A549 (cell line): ENCODE measurements around the gene ASB2. TPM values are rescaled to one million over a fixed set of nuclear protein-coding genes. Genes with fewer than 3 reads are reported as not detected.

Experiments used
- ATAC-seq, 2 experiments: fragments of 200-7000 bp in 1 of 2; fragments of >200 bp in 1 of 2; cut with Nextera tagmentation in 1 of 2; cut with Tn5 transposase in 1 of 2; 3 replicates each; pipeline versions ENCODE4 v1.8.0 to v1.9.1; 2018 to 2020; ENCODE audit warnings: mild to moderate bottlenecking in 1 of 2, moderate library complexity in 1 of 2
- CTCF ChIA-PET: fragments of 300-600 bp; sonication (Branson Sonifier 250); formaldehyde crosslinking; extraction: SDS; loops from one replicate; lab custom pipeline; 2021; ENCODE audit warnings: antibody characterized with exemption, inconsistent platforms; lab: Yijun Ruan, JAX
- POLR2A ChIA-PET: fragments of 350-600 bp; formaldehyde crosslinking; extraction: SDS; loops from one replicate; lab custom pipeline; 2021; ENCODE audit warnings: antibody characterized with exemption, inconsistent platforms; lab: Yijun Ruan, JAX
- DNase-seq, 2 experiments: peaks; one replicate each; pipeline versions ENCODE4 v3.0.0 to v3.0.0-alpha.2; 2011 to 2016; ENCODE audit warnings: low read depth in 1 of 2, low spot score in 1 of 2
- FAIRE-seq: peaks from 2 replicates; lab custom pipeline; 2011; peaks lifted over from hg19 to GRCh38; lab: Jason Lieb, UNC
- H3K27ac ChIP-seq, 2 experiments: fragments of >200 bp; sonication (Bioruptor Twin); formaldehyde crosslinking; 3 replicates each; pipeline ENCODE4 v1.5.1; 2016 to 2017
- H3K4me1 ChIP-seq: fragments of >200 bp; sonication (Bioruptor Twin); formaldehyde crosslinking; 3 replicates; pipeline ENCODE4 v1.6.1; 2016
- H3K4me2 ChIP-seq: fragments of >200 bp; sonication (Bioruptor Twin); formaldehyde crosslinking; 3 replicates; pipeline ENCODE4 v1.6.1; 2016
- H3K4me3 ChIP-seq: fragments of >200 bp; sonication (Bioruptor Twin); formaldehyde crosslinking; 3 replicates; pipeline ENCODE4 v1.5.1; 2016
- H3K9me3 ChIP-seq: fragments of >200 bp; sonication (Bioruptor Twin); formaldehyde crosslinking; 3 replicates; pipeline ENCODE4 v1.6.1; 2016
- CBX8 ChIP-seq: fragments of 200-600 bp; sonication (generic); IDR thresholded peaks from 2 replicates; pipeline ENCODE4 v1.6.1; 2016
- CEBPB ChIP-seq, 2 experiments: fragments of >200 bp in 1 of 2; sonication (Bioruptor Twin) in 1 of 2; formaldehyde crosslinking in 1 of 2; IDR thresholded peaks; 2 replicates each; pipeline ENCODE4 v1.6.1; 2012 to 2016
- CHD4 ChIP-seq: fragments of 200-600 bp; sonication (generic); IDR thresholded peaks from 2 replicates; pipeline ENCODE4 v1.6.1; 2016; ENCODE audit warnings: antibody characterized with exemption, mild to moderate bottlenecking, borderline replicate concordance
- FOSB ChIP-seq: fragments of 250-450 bp; sonication (Bioruptor Pico); IDR thresholded peaks from 2 replicates; pipeline ENCODE4 v1.5.0; 2020; ENCODE audit warnings: mild to moderate bottlenecking, moderate library complexity
- FOSL2 ChIP-seq, 2 experiments: fragments of 450-650 bp in 1 of 2; fragments of >200 bp in 1 of 2; sonication (Bioruptor Twin) in 1 of 2; formaldehyde crosslinking; IDR thresholded peaks; 2 replicates each; pipeline versions ENCODE4 v1.5.0 to v1.6.1; 2016 to 2020; ENCODE audit warnings: mild to moderate bottlenecking in 1 of 2, moderate library complexity in 1 of 2
- FOXS1 ChIP-seq: fragments of 250-450 bp; sonication (Bioruptor Pico); IDR thresholded peaks from 2 replicates; pipeline ENCODE4 v1.5.0; 2020; ENCODE audit warnings: mild to moderate bottlenecking, moderate library complexity
- HEYL ChIP-seq: fragments of 250-450 bp; sonication (Bioruptor Pico); IDR thresholded peaks from 2 replicates; pipeline ENCODE4 v1.8.0; 2021; ENCODE audit warnings: mild to moderate bottlenecking, moderate library complexity
- HOXA7 ChIP-seq: fragments of 250-450 bp; sonication (Bioruptor Pico); IDR thresholded peaks from 2 replicates; pipeline ENCODE4 v1.5.0; 2020; ENCODE audit warnings: mild to moderate bottlenecking, moderate library complexity
- JUNB ChIP-seq: fragments of >200 bp; sonication (Bioruptor Twin); formaldehyde crosslinking; IDR thresholded peaks from 2 replicates; pipeline ENCODE4 v1.6.1; 2016
- KDM1A ChIP-seq: fragments of 200-600 bp; sonication (generic); IDR thresholded peaks from 2 replicates; pipeline ENCODE4 v1.6.1; 2016; ENCODE audit warnings: low read depth, mild to moderate bottlenecking
- NPAS2 ChIP-seq: fragments of 250-450 bp; sonication (Bioruptor Pico); IDR thresholded peaks from 2 replicates; pipeline ENCODE4 v1.8.0; 2022; ENCODE audit warnings: mild to moderate bottlenecking, moderate library complexity, borderline replicate concordance
- RAD21 ChIP-seq, 2 experiments: fragments of >200 bp in 1 of 2; sonication (Bioruptor Twin) in 1 of 2; formaldehyde crosslinking in 1 of 2; IDR thresholded peaks in 1 of 2; conservative IDR thresholded peaks in 1 of 2; 2 replicates in 1 of 2; 3 replicates in 1 of 2; pipeline ENCODE4 v1.6.1; 2012 to 2018; ENCODE audit warnings: inconsistent platforms in 1 of 2
- SMC3 ChIP-seq: fragments of >200 bp; sonication (Bioruptor Twin); formaldehyde crosslinking; IDR thresholded peaks from 3 replicates; pipeline ENCODE4 v1.6.1; 2018; ENCODE audit warnings: inconsistent platforms
- SREBF2 ChIP-seq: fragments of 450-650 bp; IDR thresholded peaks from 2 replicates; pipeline ENCODE4 v1.6.1; 2014; ENCODE audit warnings: mild to moderate bottlenecking, moderate library complexity
- ZFP36 ChIP-seq: fragments of 450-650 bp; IDR thresholded peaks from 2 replicates; pipeline ENCODE4 v1.6.1; 2014; ENCODE audit warnings: borderline replicate concordance; ENCODE audit not compliant: partially characterized antibody
- ZSCAN20 ChIP-seq: fragments of 250-450 bp; sonication (Bioruptor Pico); IDR thresholded peaks from 2 replicates; pipeline ENCODE4 v1.8.0; 2022; ENCODE audit warnings: mild to moderate bottlenecking, moderate library complexity
- WGBS: methylation state at CpG from one replicate; pipeline ENCODE4 v1.1.6; 2017; ENCODE audit errors: missing lambda C conversion rate; 5-methylcytosine and 5-hydroxymethylcytosine counted together
- polyA plus RNA-seq, 4 experiments: library from polyadenylated mRNA; depleted of rRNA in 3 of 4; stranded (reverse); fragments of >200 nt; fragmentation: RNase III in 1 of 4; extraction: RNeasy Plus Mini Kit Qiagen cat#74134 plus additional on column Dnase treatment in 1 of 4; gene quantifications; 2 replicates in 3 of 4; 3 replicates in 1 of 4; pipeline ENCODE4 v1.2.3, GENCODE V29; 2011 to 2017
- TF ChIP-seq, protein P1 (sequence below): IDR thresholded peaks from 2 replicates; pipeline ENCODE4 v1.6.1; 2012
- TF ChIP-seq, protein P2 (sequence below): fragments of 200-600 bp; sonication (generic); IDR thresholded peaks from 2 replicates; pipeline ENCODE4 v1.6.1; 2016; ENCODE audit warnings: antibody characterized with exemption, mild to moderate bottlenecking, moderate library complexity
- TF ChIP-seq, protein P3 (sequence below): fragments of >200 bp; sonication (Bioruptor Twin); formaldehyde crosslinking; IDR thresholded peaks from 3 replicates; pipeline ENCODE4 v1.5.1; 2016

The ASB2 gene
- polyA plus RNA-seq, 2 of the 4 experiments (the other 2 are of a cell fraction): 0.03 to 0.10 TPM

DNA sequence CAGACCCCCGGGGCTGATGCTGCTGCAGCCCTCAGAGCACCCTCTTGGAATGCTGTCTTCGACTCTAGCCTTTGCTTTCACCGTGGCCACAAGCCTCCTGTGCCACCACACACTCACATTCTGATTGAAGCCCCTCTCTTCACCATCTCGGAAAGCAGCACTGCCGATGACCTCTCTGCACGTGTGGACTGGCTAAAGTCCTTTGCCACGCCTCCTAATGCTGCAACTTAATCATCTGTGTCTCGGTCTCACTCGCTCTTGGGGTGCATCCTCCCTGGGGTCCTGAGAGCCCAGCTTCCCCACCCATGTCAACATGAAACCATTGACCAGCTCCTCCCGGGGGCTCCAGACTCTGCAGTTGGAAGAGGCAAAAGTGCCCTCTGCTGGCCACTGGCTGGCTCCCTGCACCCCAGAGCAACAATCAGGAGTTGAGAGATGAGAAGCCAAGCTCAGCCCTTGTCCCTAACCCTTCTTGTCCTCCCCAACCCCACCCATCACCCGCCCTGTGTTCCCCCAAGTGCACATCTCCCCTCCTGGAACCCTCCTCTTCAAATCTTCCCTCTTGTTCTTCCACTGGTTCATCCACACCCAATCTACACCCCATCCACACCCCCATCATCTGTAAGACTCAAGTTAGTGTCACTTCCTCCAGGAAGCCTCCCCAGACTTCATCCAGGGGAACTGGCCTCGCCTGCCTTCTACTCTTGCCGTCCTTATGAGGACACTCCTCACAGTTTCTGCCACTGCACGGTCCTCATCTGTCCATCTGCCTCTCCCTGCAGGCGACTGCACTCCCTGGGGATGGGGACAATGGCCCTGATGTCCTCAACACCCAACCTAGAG, 72.8 kb downstream of the ASB2 start:
- peak in 1 of 2 experiments; percentile 83; a peak in 3 of 6 replicates for ATAC-seq
- peak; percentile 20 to 24 for DNase-seq
- TF ChIP-seq NPAS2 (CRISPR knock-in tag) (no peak), SMC3 (no peak), RAD21 (conservative IDR thresholded peaks at IDR 0.05 in 1 of 2, IDR thresholded peaks at IDR 0.05 in 1 of 2) (peak; percentile 28 to 51; a peak in 3 of 5 replicates), CHD4 (no peak), HOXA7 (CRISPR knock-in tag) (no peak), FOSB (CRISPR knock-in tag) (no peak), SREBF2 (no peak), CBX8 (no peak), FOSL2 (IDR thresholded peaks at IDR 0.05) (no peak), FOSL2 (CRISPR knock-in tag; IDR thresholded peaks at IDR 0.05) (no peak), JUNB (no peak), ZSCAN20 (no peak), ZFP36 (peak; percentile 21), KDM1A (no peak), HEYL (CRISPR knock-in tag) (no peak), FOXS1 (CRISPR knock-in tag) (no peak), CEBPB (IDR thresholded peaks at IDR 0.05) (no peak)
- TF ChIP-seq, protein P1, sequence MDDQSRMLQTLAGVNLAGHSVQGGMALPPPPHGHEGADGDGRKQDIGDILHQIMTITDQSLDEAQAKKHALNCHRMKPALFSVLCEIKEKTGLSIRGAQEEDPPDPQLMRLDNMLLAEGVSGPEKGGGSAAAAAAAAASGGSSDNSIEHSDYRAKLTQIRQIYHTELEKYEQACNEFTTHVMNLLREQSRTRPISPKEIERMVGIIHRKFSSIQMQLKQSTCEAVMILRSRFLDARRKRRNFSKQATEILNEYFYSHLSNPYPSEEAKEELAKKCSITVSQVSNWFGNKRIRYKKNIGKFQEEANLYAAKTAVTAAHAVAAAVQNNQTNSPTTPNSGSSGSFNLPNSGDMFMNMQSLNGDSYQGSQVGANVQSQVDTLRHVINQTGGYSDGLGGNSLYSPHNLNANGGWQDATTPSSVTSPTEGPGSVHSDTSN: no peak
- TF ChIP-seq, protein P2, sequence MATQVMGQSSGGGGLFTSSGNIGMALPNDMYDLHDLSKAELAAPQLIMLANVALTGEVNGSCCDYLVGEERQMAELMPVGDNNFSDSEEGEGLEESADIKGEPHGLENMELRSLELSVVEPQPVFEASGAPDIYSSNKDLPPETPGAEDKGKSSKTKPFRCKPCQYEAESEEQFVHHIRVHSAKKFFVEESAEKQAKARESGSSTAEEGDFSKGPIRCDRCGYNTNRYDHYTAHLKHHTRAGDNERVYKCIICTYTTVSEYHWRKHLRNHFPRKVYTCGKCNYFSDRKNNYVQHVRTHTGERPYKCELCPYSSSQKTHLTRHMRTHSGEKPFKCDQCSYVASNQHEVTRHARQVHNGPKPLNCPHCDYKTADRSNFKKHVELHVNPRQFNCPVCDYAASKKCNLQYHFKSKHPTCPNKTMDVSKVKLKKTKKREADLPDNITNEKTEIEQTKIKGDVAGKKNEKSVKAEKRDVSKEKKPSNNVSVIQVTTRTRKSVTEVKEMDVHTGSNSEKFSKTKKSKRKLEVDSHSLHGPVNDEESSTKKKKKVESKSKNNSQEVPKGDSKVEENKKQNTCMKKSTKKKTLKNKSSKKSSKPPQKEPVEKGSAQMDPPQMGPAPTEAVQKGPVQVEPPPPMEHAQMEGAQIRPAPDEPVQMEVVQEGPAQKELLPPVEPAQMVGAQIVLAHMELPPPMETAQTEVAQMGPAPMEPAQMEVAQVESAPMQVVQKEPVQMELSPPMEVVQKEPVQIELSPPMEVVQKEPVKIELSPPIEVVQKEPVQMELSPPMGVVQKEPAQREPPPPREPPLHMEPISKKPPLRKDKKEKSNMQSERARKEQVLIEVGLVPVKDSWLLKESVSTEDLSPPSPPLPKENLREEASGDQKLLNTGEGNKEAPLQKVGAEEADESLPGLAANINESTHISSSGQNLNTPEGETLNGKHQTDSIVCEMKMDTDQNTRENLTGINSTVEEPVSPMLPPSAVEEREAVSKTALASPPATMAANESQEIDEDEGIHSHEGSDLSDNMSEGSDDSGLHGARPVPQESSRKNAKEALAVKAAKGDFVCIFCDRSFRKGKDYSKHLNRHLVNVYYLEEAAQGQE: no peak
- TF ChIP-seq, protein P3, sequence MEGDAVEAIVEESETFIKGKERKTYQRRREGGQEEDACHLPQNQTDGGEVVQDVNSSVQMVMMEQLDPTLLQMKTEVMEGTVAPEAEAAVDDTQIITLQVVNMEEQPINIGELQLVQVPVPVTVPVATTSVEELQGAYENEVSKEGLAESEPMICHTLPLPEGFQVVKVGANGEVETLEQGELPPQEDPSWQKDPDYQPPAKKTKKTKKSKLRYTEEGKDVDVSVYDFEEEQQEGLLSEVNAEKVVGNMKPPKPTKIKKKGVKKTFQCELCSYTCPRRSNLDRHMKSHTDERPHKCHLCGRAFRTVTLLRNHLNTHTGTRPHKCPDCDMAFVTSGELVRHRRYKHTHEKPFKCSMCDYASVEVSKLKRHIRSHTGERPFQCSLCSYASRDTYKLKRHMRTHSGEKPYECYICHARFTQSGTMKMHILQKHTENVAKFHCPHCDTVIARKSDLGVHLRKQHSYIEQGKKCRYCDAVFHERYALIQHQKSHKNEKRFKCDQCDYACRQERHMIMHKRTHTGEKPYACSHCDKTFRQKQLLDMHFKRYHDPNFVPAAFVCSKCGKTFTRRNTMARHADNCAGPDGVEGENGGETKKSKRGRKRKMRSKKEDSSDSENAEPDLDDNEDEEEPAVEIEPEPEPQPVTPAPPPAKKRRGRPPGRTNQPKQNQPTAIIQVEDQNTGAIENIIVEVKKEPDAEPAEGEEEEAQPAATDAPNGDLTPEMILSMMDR: peak; percentile 24; the same call in 1 of the 3 replicates
- WGBS: 16% methylated on average over 14 of the region's 15 CpGs
- Histone ChIP-seq H3K9me3 (no peaks in the 10 kb centered on the region), H3K4me3 (no peak overlapping the region), H3K4me1 (no peaks in the 10 kb centered on the region), H3K27ac (no peak overlapping the region), H3K4me2 (no peak overlapping the region)
- POLR2A ChIA-PET: no interaction called here
- no peak for FAIRE-seq
- CTCF ChIA-PET: interaction anchor here (0.6 to 3.0 kb wide), 9 partner anchors 8 to 792 kb away, joined by 3 to 12 read pairs (median 3); no protein-coding TSS in a partner anchor
